NCI-H128 (cell line): ENCODE measurements around the gene ZP1.

ENCODE experiments used
- DNase-seq: peaks from one replicate; lab custom pipeline; 2025; ENCODE audit not compliant: unreplicated experiment; lab: John Stamatoyannopoulos, UW

Gene ZP1

DNA sequence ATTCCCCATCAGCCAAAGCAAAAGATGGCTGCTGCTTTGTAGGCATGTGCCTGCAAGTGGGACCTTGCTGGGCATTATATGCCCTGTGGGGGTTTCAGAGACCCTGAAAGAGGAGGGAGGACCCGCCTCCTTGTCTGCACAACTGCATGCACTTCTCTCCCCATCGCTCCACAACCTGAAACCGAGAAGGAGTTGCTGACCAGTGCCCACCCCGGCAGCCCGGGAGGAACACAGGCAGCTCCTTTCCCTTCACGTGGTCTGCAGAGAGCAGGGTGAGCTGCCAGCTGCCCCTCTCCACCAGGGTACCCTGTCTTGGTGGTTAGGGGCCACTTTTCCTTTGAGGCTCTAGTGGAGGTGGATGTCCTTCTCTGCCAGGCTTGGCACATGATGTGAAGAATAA, 55.6 kb downstream of the ZP1 start:
- DNase-seq = no peak

DNA sequence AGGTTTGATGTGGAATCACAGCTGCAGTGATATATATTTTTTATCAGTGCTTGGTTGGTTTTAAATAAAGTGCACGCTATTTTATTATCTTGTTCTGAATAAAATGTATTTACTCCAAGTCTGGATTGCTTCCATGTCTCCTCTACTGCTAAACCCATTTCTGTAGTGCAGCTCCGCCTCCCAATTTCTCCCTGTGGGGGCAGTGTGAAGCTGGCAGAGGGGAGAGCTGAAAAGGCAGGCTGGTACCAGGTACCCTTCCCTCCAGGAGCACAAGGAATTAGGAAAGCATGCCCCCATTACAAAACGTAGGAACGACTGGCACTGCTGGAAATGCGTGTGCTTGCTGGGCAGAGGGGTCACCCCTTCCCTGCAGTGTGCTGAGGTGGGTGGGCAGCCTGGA, 56.0 kb downstream of the ZP1 start:
- no peak for DNase-seq

DNA sequence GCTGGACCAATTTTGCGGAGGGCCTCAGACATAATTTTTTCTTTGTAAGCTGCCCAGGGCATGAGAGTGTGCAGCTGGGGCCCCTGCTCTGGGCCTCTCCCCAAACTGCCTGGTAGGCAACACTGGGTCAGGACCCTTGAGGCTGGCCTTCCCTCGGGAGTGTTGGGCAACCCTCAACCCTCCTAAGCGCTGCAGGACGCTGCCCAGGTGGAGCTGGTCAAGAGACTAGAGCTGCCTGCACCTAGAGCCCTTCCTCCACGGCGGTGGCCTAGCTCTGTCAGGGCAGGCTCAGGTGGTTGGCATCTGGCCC, 56.4 kb downstream of the ZP1 start:
- no peak for DNase-seq

DNA sequence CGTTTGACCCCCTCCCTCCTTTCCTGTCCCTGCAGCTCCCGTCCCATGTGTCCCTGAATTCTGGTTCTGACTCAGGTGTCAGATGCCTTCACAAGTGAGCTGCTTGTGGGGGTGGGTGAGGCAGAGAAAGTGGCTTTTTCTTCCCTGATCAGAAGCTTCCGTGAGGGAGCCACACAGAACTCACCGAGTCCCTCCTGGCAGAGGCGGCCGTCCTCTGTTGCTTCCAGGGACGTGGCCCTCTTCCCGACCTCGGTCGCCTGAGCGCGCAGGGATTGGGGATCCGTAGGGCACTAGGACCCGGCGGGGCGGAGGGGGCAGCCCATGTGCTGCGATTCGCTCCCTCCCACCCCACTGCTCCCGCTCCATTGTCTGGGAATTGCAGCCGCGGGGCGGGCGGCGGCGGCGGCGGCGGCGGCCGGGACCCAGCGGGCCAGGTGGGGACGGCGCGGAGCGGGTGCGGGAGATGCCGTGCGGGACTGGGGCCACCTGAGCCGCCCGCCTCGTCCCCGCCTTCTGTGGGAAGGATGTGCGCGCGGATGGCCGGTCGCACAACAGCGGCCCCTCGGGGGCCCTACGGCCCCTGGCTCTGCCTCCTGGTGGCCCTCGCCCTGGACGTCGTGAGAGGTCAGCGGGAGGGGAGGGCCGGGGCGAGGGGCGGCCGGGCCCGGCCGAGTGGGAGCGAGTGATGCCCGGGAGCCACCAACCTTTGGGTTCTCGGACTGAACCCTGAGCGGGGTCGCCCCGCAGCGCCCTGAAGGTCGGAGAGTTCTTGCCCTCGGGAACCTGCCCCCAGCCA, 57.0 kb downstream of the ZP1 start, which contains the start of gene TMEM132A:
TMEM132A (plus strand) TSS at position 351 of the 796 bp plus-strand sequence; CDS start at position 525, 174 bp downstream.
- DNase-seq = peak; percentile 48
